Stimulated activated CD4-positive, alpha-beta T cell treated with anti-CD3 and anti-CD28 coated beads, Interleukin-15, amount 100 ng/mL, for 24 hours (primary cell): Measurements from ENCODE around the gene TBXA2R.
A peak's percentile ranks its signal among the peaks of the same experiment; 100 is the strongest.

ENCODE experiments used
- DNase-seq: peaks from one replicate; pipeline ENCODE4 v3.0.0-alpha.2; 2020

Gene TBXA2R

GRCh38 chr19:3550947-3551791 lies 55.5 kb downstream of the TBXA2R start:
- DNase-seq: no peak

GRCh38 chr19:3549816-3550215 lies 56.9 kb downstream of the TBXA2R start:
- no peak for DNase-seq

GRCh38 chr19:3548606-3549005 lies 58.1 kb downstream of the TBXA2R start:
- no peak for DNase-seq

- DNase-seq: no peak
Observed at GRCh38 chr19:3547767-3548282, 58.9 kb downstream of the TBXA2R start.

GRCh38 chr19:3547301-3547731 lies 59.4 kb downstream of the TBXA2R start:
- DNase-seq: peak; percentile 53

- no peak for DNase-seq
Observed at GRCh38 chr19:3546119-3546518, 60.6 kb downstream of the TBXA2R start.

GRCh38 chr19:3545669-3546034 lies 61.0 kb downstream of the TBXA2R start:
- no peak for DNase-seq

- peak; percentile 84 for DNase-seq
Observed at GRCh38 chr19:3544742-3545668, 61.7 kb downstream of the TBXA2R start.
